IMR-90 (cell line): ENCODE data around the gene AMACR. TPM values are rescaled to one million over a fixed set of nuclear protein-coding genes. Genes with fewer than 3 reads are reported as not detected.

Experiments
- ATAC-seq: fragments of 200-7000 bp; cut with Tn5 transposase; 2 replicates; pipeline ENCODE4 v1.9.1; 2020; ENCODE audit warnings: low read depth, mild to moderate bottlenecking, moderate library complexity
- BruUV-seq: library from RNA; stranded (reverse); fragments of 400-500 nt; replicated peaks from 2 replicates; lab custom pipeline; 2021; lab: Mats Ljungman, UMichigan
- CTCF ChIA-PET: fragments of 300-600 bp; formaldehyde crosslinking; extraction: SDS; loops from one replicate; lab custom pipeline; 2021; ENCODE audit warnings: antibody characterized with exemption; lab: Yijun Ruan, JAX
- POLR2A ChIA-PET: fragments of 300-600 bp; sonication (Branson Sonifier 250); formaldehyde crosslinking; loops from one replicate; lab custom pipeline; 2022; ENCODE audit warnings: antibody characterized with exemption; ENCODE audit not compliant: unreplicated experiment; lab: Charles Lee
- DNase-seq: peaks from one replicate; pipeline ENCODE4 v3.0.0; 2013
- H2AFZ ChIP-seq: replicated peaks from 2 replicates; pipeline ENCODE3; 2013; ENCODE audit warnings: low read length, mild to moderate bottlenecking; ENCODE audit not compliant: poor library complexity
- H2AK5ac ChIP-seq: 2 replicates; pipeline ENCODE4 v1.6.1; 2013; ENCODE audit warnings: low read depth, low read length, inconsistent platforms
- H2AK9ac ChIP-seq: replicated peaks from 2 replicates; pipeline ENCODE3; 2013; ENCODE audit warnings: mild to moderate bottlenecking, low read depth, low read length, moderate library complexity; ENCODE audit not compliant: poor library complexity
- H2BK120ac ChIP-seq: 2 replicates; pipeline ENCODE4 v1.6.1; 2013; ENCODE audit warnings: low read depth, low read length, inconsistent platforms
- H2BK15ac ChIP-seq: 3 replicates; pipeline ENCODE4 v1.6.1; 2013; ENCODE audit warnings: low read depth, low read length, inconsistent platforms
- H2BK20ac ChIP-seq: 2 replicates; pipeline ENCODE4 v1.6.1; 2013; ENCODE audit warnings: low read depth, mild to moderate bottlenecking, inconsistent platforms, low read length, moderate library complexity
- H2BK5ac ChIP-seq: 2 replicates; pipeline ENCODE4 v1.6.1; 2013; ENCODE audit warnings: mild to moderate bottlenecking, low read depth, low read length, inconsistent platforms; ENCODE audit not compliant: poor library complexity, severe bottlenecking
- H3K14ac ChIP-seq: replicated peaks from 2 replicates; pipeline ENCODE4 v1.6.1; 2013; ENCODE audit warnings: low read depth, low read length, inconsistent platforms
- H3K18ac ChIP-seq: 2 replicates; pipeline ENCODE4 v1.6.1; 2013; ENCODE audit warnings: low read depth, low read length, control low read depth
- H3K23ac ChIP-seq: 2 replicates; pipeline ENCODE4 v1.6.1; 2013; ENCODE audit warnings: low read depth, low read length, inconsistent platforms
- H3K27ac ChIP-seq: 2 replicates; pipeline ENCODE4 v1.5.1; 2013; ENCODE audit warnings: mild to moderate bottlenecking, control low read depth, low read length; ENCODE audit not compliant: insufficient read depth
- H3K27me3 ChIP-seq: 2 replicates; pipeline ENCODE4 v1.6.1; 2013; ENCODE audit warnings: low read length; ENCODE audit not compliant: control insufficient read depth, insufficient read depth
- H3K36me3 ChIP-seq: 2 replicates; pipeline ENCODE4 v1.6.1; 2013; ENCODE audit warnings: low read length, mixed read lengths; ENCODE audit not compliant: control insufficient read depth, insufficient read depth
- H3K4ac ChIP-seq: 2 replicates; pipeline ENCODE4 v1.6.1; 2013; ENCODE audit warnings: low read depth, low read length, inconsistent platforms
- H3K4me1 ChIP-seq: 2 replicates; pipeline ENCODE4 v1.6.1; 2013; ENCODE audit warnings: low read length, mixed read lengths; ENCODE audit not compliant: control insufficient read depth, insufficient read depth
- H3K4me2 ChIP-seq: 2 replicates; pipeline ENCODE4 v1.6.1; 2013; ENCODE audit warnings: low read depth, mild to moderate bottlenecking, control low read depth, low read length, moderate library complexity
- H3K4me3 ChIP-seq: 2 replicates; pipeline ENCODE4 v1.5.1; 2013; ENCODE audit warnings: low read depth, mild to moderate bottlenecking, control low read depth, low read length, moderate library complexity; ENCODE audit not compliant: insufficient read depth
- H3K56ac ChIP-seq: 2 replicates; pipeline ENCODE4 v1.6.1; 2013; ENCODE audit warnings: low read length, inconsistent platforms; ENCODE audit not compliant: insufficient read depth; ENCODE audit errors: extremely low read depth
- H3K79me1 ChIP-seq, 2 experiments: 2 replicates each; pipeline ENCODE4 v1.6.1; 2013; ENCODE audit warnings: low read length in 2 of 2, inconsistent platforms in 1 of 2, low read depth in 1 of 2
- H3K9ac ChIP-seq: 2 replicates; pipeline ENCODE4 v1.6.1; 2013; ENCODE audit warnings: low read depth, low read length, control low read depth
- H3K9me1 ChIP-seq: 2 replicates; pipeline ENCODE4 v1.6.1; 2013; ENCODE audit warnings: low read length, inconsistent platforms; ENCODE audit not compliant: insufficient read depth
- H3K9me3 ChIP-seq: 2 replicates; pipeline ENCODE4 v1.6.1; 2013; ENCODE audit warnings: low read length; ENCODE audit not compliant: control insufficient read depth, insufficient read depth
- H4K20me1 ChIP-seq: 2 replicates; pipeline ENCODE4 v1.6.1; 2013; ENCODE audit warnings: low read length, inconsistent platforms; ENCODE audit not compliant: insufficient read depth
- H4K5ac ChIP-seq: 2 replicates; pipeline ENCODE4 v1.6.1; 2013; ENCODE audit warnings: mild to moderate bottlenecking, low read depth, low read length, control low read depth
- H4K8ac ChIP-seq, 2 experiments: 2 replicates each; pipeline ENCODE4 v1.6.1; 2013; ENCODE audit warnings: low read depth in 2 of 2, low read length in 2 of 2, control low read depth in 1 of 2, inconsistent platforms in 1 of 2
- H4K91ac ChIP-seq: 2 replicates; pipeline ENCODE4 v1.6.1; 2013; ENCODE audit warnings: low read depth, low read length, inconsistent platforms; ENCODE audit not compliant: insufficient read depth
- BHLHE40 ChIP-seq: fragments of 150-350 bp; IDR thresholded peaks from 2 replicates; pipeline ENCODE4 v1.6.1; 2016; ENCODE audit warnings: mild to moderate bottlenecking, low read depth, low read length
- CEBPB ChIP-seq: IDR thresholded peaks from 2 replicates; pipeline ENCODE4 v1.6.1; 2012; ENCODE audit warnings: low read depth, low read length, improper control_type of control experiment
- CHD1 ChIP-seq: IDR thresholded peaks from 2 replicates; pipeline ENCODE4 v1.6.1; 2012; ENCODE audit warnings: low read depth, low read length, improper control_type of control experiment
- ELK1 ChIP-seq: fragments of 150-350 bp; IDR thresholded peaks from 2 replicates; pipeline ENCODE4 v1.6.1; 2016; ENCODE audit warnings: low read depth, mild to moderate bottlenecking, low read length, moderate library complexity, borderline replicate concordance
- MAZ ChIP-seq: IDR thresholded peaks from 2 replicates; pipeline ENCODE4 v1.6.1; 2012; ENCODE audit warnings: low read depth, mild to moderate bottlenecking, low read length, improper control_type of control experiment, moderate library complexity, borderline replicate concordance
- MXI1 ChIP-seq: IDR thresholded peaks from 2 replicates; pipeline ENCODE4 v1.6.1; 2012; ENCODE audit warnings: low read depth, mild to moderate bottlenecking, low read length, moderate library complexity, borderline replicate concordance
- RAD21 ChIP-seq: IDR thresholded peaks from 2 replicates; pipeline ENCODE4 v1.6.1; 2012; ENCODE audit warnings: low read length, improper control_type of control experiment
- RCOR1 ChIP-seq: IDR thresholded peaks from 2 replicates; pipeline ENCODE4 v1.6.1; 2012; ENCODE audit warnings: mild to moderate bottlenecking, low read length, improper control_type of control experiment; ENCODE audit not compliant: insufficient replicate concordance
- RFX5 ChIP-seq: IDR thresholded peaks from 2 replicates; pipeline ENCODE4 v1.8.0; 2012; ENCODE audit warnings: low read depth, mild to moderate bottlenecking, low read length, moderate library complexity
- SMC3 ChIP-seq: fragments of 150-350 bp; IDR thresholded peaks from 2 replicates; pipeline ENCODE4 v1.6.1; 2016; ENCODE audit warnings: low read depth, mild to moderate bottlenecking, antibody characterized with exemption, low read length, moderate library complexity
- USF2 ChIP-seq: fragments of 150-350 bp; IDR thresholded peaks from 2 replicates; pipeline ENCODE4 v1.6.1; 2017; ENCODE audit warnings: mild to moderate bottlenecking, antibody characterized with exemption, low read length, low read depth
- WGBS, 2 experiments: methylation state at CpG; one replicate each; pipeline versions ENCODE4 v1.1.5 to v1.1.7; 2013; ENCODE audit warnings: missing lambda C conversion rate in 2 of 2; ENCODE audit not compliant: insufficient read length in 1 of 2; ENCODE audit errors: extremely low coverage in 2 of 2; 5-methylcytosine and 5-hydroxymethylcytosine counted together
- dilution Hi-C: fragments of 300-500 bp; cut with HindIII; formaldehyde crosslinking; loops from one replicate; pipeline ENCODE4 v1.14.3; 2018; ENCODE audit warnings: low sequenced_read_pairs; ENCODE audit not compliant: unreplicated experiment
- in situ Hi-C: fragments of 300-500 bp; cut with MboI; formaldehyde crosslinking; loops from 3 replicates; pipeline ENCODE4 v1.14.3; 2019; ENCODE audit warnings: low sequenced_read_pairs, inconsistent platforms, mixed read lengths
- intact Hi-C: fragments of 100-400 bp; cut with micrococcal nuclease; formaldehyde crosslinking; loops from 2 replicates; pipeline ENCODE4 v1.10.0; 2022
- polyA plus RNA-seq, 3 experiments: library from polyadenylated mRNA; depleted of rRNA; stranded (reverse); fragments of >200 nt; gene quantifications; 2 replicates each; pipeline ENCODE4 v1.2.3, GENCODE V29; 2012; ENCODE audit warnings: low replicate concordance in 1 of 3
- total RNA-seq: library from RNA; depleted of rRNA; stranded (reverse); fragments of >200 nt; gene quantifications from 2 replicates; pipeline ENCODE4 v1.2.3, GENCODE V29; 2012

The AMACR gene
- total and polyA plus RNA-seq, 2 of the 4 experiments (the other 2 are of a cell fraction): 8.2 to 12.9 TPM

DNA sequence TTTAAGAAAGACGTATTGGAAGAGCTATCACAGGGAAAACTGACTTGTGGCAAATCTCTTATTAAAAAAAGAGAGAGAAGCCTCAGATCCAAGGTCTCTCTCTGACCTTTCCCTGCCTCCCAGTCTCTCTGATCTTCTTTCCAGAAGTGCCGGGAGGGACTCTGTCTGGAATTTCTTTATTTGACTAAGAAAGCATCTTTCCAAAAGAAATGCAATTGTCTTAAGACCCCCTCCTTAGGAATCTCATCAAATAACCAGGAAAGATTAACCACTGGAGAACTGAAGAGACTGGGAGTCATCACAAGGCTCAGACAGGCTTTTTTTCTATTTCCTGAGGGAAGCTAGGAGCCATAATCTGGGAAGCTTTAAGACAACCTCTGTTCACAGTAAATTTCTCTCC is 30.5 kb upstream of the AMACR start:
- Histone ChIP-seq H2AK5ac (no peak overlapping the region), H4K8ac (no peak overlapping the region), H3K4ac (no peak overlapping the region), H2BK120ac (no peak overlapping the region), H2BK15ac (no peak overlapping the region), H3K14ac (no peak overlapping the region), H3K4me3 (no peak overlapping the region), H3K4me2 (no peak overlapping the region), H3K9me1 (no peaks in the 10 kb centered on the region; the same call in 1 of the 2 replicates), H4K20me1 (no peaks in the 10 kb centered on the region), H3K9ac (no peak overlapping the region), H3K79me1 (no peaks in the 10 kb centered on the region), H3K23ac (no peak overlapping the region), H4K91ac (no peak overlapping the region), H3K9me3 (no peaks in the 10 kb centered on the region), H2BK5ac (no peak overlapping the region), H2AK9ac (no peak overlapping the region), H2BK20ac (no peak overlapping the region), H3K4me1 (no peaks in the 10 kb centered on the region), H4K5ac (no peak overlapping the region), H2AFZ (no peak overlapping the region), H3K27me3 (no peaks in the 10 kb centered on the region), H3K18ac (no peak overlapping the region), H3K56ac (no peak overlapping the region), H3K36me3 (no peaks in the 10 kb centered on the region), H3K27ac (no peak overlapping the region)
- in situ Hi-C loops (no loop called here), intact Hi-C loops (no loop called here), dilution Hi-C loops (no loop called here)
- WGBS, 2 experiments: no CpG with 5 or more reads among the region's 2 CpGs
- TF ChIP-seq RCOR1: no peak
- TF ChIP-seq RFX5: no peak
- TF ChIP-seq CEBPB: no peak
- no peak for TF ChIP-seq SMC3
- TF ChIP-seq CHD1: no peak
- no peak for TF ChIP-seq ELK1
- TF ChIP-seq USF2: no peak
- TF ChIP-seq MXI1: no peak
- no peak for TF ChIP-seq BHLHE40
- TF ChIP-seq RAD21: no peak
- no peak for TF ChIP-seq MAZ
- ATAC-seq: no peak
- DNase-seq: no peak
- BruUV-seq: no TSS peak
- POLR2A ChIA-PET: no interaction called here
- CTCF ChIA-PET: no interaction called here
